ENCODE results near the gene IGSF9. TPM values are rescaled to one million over a fixed set of nuclear protein-coding genes. Genes with fewer than 3 reads are reported as not detected.

Gene IGSF9
- total RNA-seq, 2 donors from 2014 or later, result 0.12 TPM

DNA sequence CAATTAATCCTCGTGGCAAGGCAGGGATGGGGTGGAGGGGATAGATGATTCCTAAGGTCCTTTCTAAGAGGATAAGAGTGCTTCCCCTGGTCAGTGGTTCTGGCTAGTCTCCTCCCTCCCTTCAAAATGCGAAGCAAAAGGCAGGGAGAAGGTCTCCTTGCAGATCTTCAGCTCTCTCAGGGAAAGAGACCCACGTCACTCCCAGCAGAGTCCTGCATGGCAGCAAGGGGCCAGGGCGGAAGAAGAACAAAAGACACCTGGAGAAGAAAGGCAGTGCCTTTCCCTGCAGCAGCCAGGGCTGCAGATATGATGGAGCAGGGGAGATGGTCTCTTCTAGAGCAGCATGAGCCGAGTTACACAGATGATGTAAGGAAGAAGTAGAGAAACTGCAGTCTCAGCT lies 38.3 kb upstream of the IGSF9 start:
- H3K4me3 Mint-ChIP-seq, result no peak overlapping the region
- no peak for DNase-seq
- no peak for ATAC-seq (replicated peaks in 1 of 2)
- no peaks in the 10 kb centered on the region for H3K4me1 Mint-ChIP-seq (ENCODE audit: low read depth)
- H3K27me3 Mint-ChIP-seq (ENCODE audit: low read depth), result peaks cover 38% of the 10 kb centered on the region
- no peaks in the 10 kb centered on the region for H3K36me3 Mint-ChIP-seq (ENCODE audit: insufficient read depth in 2 of 2)
- H3K9me3 Mint-ChIP-seq, result no peaks in the 10 kb centered on the region
- no peak overlapping the region for H3K27ac Mint-ChIP-seq

DNA sequence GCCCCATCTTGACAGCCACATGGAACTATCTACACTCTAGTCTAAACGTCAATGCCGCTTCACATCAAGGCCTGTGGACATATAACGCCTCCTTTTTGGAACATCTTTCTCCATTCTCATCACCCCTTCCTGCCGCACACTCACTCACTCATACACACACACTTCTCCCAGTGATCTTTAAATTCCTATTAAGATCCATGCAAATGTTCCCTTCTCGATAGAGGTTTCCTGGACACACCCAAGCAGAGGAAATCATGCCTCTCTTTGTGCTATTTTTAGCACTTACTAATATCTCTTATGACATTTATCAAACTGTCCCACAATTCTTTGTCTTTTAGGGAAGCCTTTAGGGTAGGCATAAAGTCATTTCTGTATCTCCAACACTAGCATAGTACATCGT lies 36.9 kb upstream of the IGSF9 start:
- no peaks in the 10 kb centered on the region for H3K9me3 Mint-ChIP-seq
- peaks cover 42% of the 10 kb centered on the region for H3K27me3 Mint-ChIP-seq (ENCODE audit: low read depth)
- H3K27ac Mint-ChIP-seq, result no peak overlapping the region
- ATAC-seq (replicated peaks in 1 of 2), result no peak
- no peak overlapping the region for H3K4me3 Mint-ChIP-seq
- no peaks in the 10 kb centered on the region for H3K4me1 Mint-ChIP-seq (ENCODE audit: low read depth)
- no peaks in the 10 kb centered on the region for H3K36me3 Mint-ChIP-seq (ENCODE audit: insufficient read depth in 2 of 2)
- no peak for DNase-seq

DNA sequence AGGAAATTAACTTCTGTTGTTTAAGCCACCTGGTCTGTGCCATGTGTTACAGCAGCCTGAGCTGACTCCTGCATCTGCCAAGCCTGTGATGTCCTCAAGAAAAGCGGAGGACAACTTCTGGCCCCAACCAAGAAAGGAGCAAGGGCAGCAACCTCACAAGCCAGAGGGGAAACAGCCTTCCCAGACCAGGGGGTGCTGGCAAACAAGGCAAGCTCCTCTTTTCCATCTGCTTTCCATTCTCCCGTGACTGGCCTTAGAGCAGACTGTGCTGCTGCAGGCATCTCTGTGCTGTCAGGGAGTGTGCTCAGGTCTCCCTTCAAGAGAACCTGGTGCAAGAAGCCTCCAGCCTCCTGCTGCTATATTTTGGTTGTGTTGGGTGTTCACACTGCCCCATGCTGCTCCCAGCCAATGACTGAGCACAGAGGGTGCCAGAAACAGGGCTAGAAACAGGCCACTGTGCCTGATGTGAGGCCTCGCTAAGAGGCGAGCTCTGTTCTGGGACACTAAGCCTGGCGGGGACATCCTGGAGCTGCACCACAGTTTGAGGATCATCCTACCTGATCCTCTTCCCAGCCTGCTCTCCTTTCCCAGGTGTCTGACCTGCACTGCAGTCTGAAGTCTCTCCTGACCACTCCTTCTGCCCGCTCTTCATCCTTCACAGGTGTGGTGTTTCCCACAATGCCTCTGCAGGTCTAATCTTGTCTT lies 36.1 kb upstream of the IGSF9 start:
- Mint-ChIP-seq H3K27ac (no peak overlapping the region), H3K9me3 (no peaks in the 10 kb centered on the region), H3K36me3 (ENCODE audit: insufficient read depth in 2 of 2) (no peaks in the 10 kb centered on the region), H3K27me3 (ENCODE audit: low read depth) (peaks cover 50% of the 10 kb centered on the region), H3K4me1 (ENCODE audit: low read depth) (no peaks in the 10 kb centered on the region), H3K4me3 (no peak overlapping the region)
- DNase-seq, result no peak
- ATAC-seq (replicated peaks in 1 of 2), result no peak

DNA sequence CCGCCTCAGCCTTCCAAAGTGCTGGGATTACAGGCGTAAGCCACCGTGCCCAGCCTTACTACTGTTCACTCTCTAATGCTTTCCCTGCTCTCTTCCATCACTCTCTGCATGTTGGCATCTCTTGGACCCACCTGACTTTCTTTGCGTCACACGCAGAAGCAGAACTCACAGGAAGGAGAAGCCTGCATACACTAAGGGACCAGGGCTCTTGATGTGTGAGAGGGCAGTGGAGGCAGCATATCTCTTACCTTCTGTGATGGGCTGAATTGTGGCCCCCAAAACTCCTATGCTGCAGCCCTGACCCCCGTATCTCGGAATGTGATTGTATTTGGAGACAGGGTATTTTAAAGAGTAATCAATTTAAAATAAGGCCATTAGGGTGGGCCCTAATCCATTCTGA lies 35.4 kb upstream of the IGSF9 start:
- Mint-ChIP-seq H3K27ac (no peak overlapping the region), H3K4me1 (ENCODE audit: low read depth) (no peaks in the 10 kb centered on the region), H3K4me3 (no peak overlapping the region), H3K9me3 (no peaks in the 10 kb centered on the region), H3K27me3 (ENCODE audit: low read depth) (peaks cover 51% of the 10 kb centered on the region), H3K36me3 (ENCODE audit: insufficient read depth in 2 of 2) (no peaks in the 10 kb centered on the region)
- ATAC-seq (replicated peaks in 1 of 2) (no peak), DNase-seq (no peak)

DNA sequence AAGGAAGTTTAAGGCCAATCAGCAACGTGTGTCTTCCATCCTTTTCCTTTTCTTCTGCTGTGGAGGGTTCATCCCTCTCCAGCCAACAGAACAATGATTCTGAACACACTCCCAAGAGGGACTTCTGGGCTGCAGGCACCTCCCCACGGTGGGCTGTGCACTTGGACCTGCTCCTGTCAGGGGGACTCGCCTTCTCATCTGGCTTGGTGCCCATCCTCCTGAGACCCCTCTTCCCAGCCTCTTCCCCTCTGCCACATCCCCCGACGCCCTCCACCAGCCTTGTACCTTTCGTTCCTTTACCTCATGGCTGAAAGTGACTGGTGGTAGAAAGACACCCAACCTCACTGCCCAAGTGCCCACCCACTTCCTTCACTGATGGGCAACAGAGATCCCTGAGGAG lies 34.7 kb upstream of the IGSF9 start:
- H3K9me3 Mint-ChIP-seq, result no peaks in the 10 kb centered on the region
- DNase-seq (no peak), ATAC-seq (replicated peaks in 1 of 2) (no peak)
- no peaks in the 10 kb centered on the region for H3K36me3 Mint-ChIP-seq (ENCODE audit: insufficient read depth in 2 of 2)
- no peak overlapping the region for H3K4me3 Mint-ChIP-seq
- H3K27ac Mint-ChIP-seq, result no peak overlapping the region
- no peaks in the 10 kb centered on the region for H3K4me1 Mint-ChIP-seq (ENCODE audit: low read depth)
- H3K27me3 Mint-ChIP-seq (ENCODE audit: low read depth), result peaks cover 48% of the 10 kb centered on the region

DNA sequence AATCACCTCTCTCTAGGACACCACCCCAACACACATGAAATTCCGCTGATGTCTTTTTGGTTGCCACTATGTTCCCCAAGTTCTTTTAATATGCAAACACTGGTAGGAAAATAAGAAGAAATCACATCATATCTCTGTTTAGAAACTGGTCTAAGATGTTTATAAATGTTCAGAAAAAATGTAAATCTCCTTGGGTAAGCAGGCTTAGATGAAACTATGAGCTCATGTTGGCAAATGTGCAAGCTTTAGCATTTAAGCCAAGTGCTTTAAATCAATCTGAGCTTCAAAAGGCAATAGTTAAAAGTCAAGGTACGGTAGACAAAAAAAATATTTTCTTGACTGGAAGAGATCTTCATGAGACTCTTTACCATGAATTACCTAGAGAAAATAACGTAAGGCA lies 33.8 kb upstream of the IGSF9 start:
- ATAC-seq (replicated peaks in 1 of 2) (no peak), DNase-seq (no peak)
- Mint-ChIP-seq H3K4me3 (no peak overlapping the region), H3K27me3 (ENCODE audit: low read depth) (peaks cover 45% of the 10 kb centered on the region), H3K27ac (no peak overlapping the region), H3K36me3 (ENCODE audit: insufficient read depth in 2 of 2) (no peaks in the 10 kb centered on the region), H3K4me1 (ENCODE audit: low read depth) (no peaks in the 10 kb centered on the region), H3K9me3 (no peaks in the 10 kb centered on the region)

DNA sequence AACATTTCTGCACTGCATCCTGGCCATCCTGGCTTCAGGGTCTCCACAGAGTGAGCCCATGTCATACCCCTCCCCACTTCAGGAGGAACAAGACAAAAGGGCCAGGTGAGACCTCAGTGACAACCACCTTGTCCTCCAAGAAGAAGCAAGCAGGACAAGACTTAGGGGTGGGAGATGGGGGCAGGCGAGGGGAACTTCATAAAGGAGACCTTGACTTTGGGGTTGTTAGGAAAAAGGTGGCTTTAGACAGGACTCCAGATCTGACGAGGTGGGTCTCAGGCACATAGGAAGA lies 32.6 kb upstream of the IGSF9 start:
- H3K36me3 Mint-ChIP-seq (ENCODE audit: insufficient read depth in 2 of 2), result no peaks in the 10 kb centered on the region
- peaks cover 36% of the 10 kb centered on the region for H3K27me3 Mint-ChIP-seq (ENCODE audit: low read depth)
- no peaks in the 10 kb centered on the region for H3K4me1 Mint-ChIP-seq (ENCODE audit: low read depth)
- no peaks in the 10 kb centered on the region for H3K9me3 Mint-ChIP-seq
- ATAC-seq (replicated peaks in 1 of 2) (no peak), DNase-seq (no peak)
- H3K27ac Mint-ChIP-seq, result no peak overlapping the region
- no peak overlapping the region for H3K4me3 Mint-ChIP-seq

DNA sequence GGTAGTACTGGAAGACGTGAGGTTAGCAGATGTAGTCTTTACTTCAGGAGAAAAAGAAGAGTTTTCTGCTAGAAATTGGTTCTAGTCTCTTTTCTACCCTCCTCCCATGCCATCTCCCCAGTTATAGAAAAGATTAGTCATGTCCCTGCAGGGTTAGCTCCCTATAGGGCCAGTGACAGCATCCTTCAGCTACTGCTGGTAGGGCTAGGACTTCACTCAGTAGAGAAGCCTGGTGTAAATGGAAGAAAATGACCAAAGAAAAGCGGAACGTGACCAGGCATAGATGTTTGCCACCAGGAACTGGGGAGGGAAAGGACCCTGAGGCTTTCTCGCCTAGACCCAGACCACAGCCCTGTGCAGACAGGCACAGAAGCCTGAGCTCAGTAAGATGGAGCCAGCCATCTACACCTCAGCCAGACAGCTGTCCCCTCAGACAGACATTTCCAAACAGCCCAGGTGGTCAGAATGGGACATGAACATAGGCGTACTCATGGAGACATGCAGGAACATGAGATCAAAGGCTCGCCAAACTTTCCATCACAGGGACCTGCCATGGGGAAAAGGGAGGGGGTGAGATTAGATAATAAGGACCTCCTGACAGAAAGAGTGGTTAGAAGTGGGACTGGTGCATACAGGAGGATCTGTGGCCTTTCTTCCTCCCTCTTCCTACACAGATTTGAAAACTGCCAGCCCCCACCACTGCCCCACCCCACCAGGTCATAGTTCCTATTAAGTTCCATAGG lies 32.1 kb upstream of the IGSF9 start:
- no peaks in the 10 kb centered on the region for H3K9me3 Mint-ChIP-seq
- H3K4me1 Mint-ChIP-seq (ENCODE audit: low read depth), result no peaks in the 10 kb centered on the region
- H3K27me3 Mint-ChIP-seq (ENCODE audit: low read depth), result peaks cover 36% of the 10 kb centered on the region
- no peak overlapping the region for H3K4me3 Mint-ChIP-seq
- ATAC-seq (replicated peaks in 1 of 2) (no peak), DNase-seq (no peak)
- H3K27ac Mint-ChIP-seq, result no peak overlapping the region
- no peaks in the 10 kb centered on the region for H3K36me3 Mint-ChIP-seq (ENCODE audit: insufficient read depth in 2 of 2)

DNA sequence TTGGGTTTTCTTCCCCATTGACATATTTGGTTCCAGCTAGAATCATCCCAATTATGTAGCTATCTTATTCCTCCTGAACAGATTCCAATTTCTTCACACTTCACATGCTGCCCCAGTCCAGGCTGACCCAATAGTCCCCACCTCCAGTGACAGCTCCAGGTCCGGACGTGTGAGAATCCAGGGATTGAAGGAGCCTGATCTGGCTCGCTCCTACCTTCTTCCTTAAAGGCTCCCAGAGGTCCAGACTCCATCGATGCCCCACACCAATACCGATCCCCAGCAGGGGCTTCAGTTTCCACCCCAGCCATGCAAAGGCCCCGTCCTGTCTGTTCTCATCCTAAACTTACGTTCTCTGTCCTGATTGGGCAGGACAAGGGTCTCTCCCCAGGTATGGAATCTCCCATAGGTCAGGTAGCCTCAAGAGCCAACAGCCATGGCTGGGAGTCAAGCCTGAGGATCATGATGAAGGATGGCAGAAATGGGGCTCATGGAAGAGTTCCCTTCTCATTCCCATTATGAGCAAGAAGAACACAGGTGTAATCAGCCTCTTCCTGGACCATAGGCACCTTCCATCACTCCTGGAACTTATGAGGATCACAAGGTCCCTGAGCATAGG lies 29.0 kb upstream of the IGSF9 start:
- Mint-ChIP-seq H3K9me3 (no peaks in the 10 kb centered on the region), H3K27me3 (ENCODE audit: low read depth) (peaks cover 20% of the 10 kb centered on the region), H3K4me1 (ENCODE audit: low read depth) (no peaks in the 10 kb centered on the region), H3K36me3 (ENCODE audit: insufficient read depth in 2 of 2) (no peaks in the 10 kb centered on the region), H3K4me3 (no peak overlapping the region), H3K27ac (no peak overlapping the region)
- DNase-seq (no peak), ATAC-seq (replicated peaks in 1 of 2) (no peak)

DNA sequence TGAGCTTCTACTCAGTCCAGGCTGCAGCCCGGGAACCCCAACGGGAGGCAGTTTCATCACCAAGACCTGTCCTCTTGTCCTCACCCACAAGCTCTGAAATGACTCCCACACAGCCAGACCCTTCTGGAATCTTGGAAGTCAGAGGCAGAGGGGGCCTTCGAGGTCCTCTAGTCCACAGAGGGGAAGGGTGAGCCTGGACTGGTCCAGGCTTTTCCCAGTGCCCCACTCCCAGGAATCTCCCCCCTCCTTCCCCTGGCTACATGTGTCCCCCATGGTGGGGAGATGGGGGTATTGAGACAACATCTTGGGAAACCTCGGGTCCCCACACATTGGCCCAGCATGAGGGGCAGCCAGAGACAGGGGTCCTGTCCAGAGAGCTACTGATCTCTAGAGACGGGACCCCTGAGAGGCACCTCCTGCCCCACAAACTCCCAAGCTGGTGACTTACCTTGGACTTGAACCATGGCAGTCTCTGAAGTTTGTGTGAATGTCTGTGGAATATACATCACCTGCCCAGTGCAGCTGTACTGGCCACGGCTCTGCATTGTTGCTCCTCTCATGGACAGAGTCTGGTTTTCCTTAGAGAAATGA lies 28.0 kb upstream of the IGSF9 start:
- H3K9me3 Mint-ChIP-seq, result no peaks in the 10 kb centered on the region
- no peak for ATAC-seq (replicated peaks in 1 of 2)
- no peaks in the 10 kb centered on the region for H3K4me1 Mint-ChIP-seq (ENCODE audit: low read depth)
- peaks cover 20% of the 10 kb centered on the region for H3K27me3 Mint-ChIP-seq (ENCODE audit: low read depth)
- no peaks in the 10 kb centered on the region for H3K36me3 Mint-ChIP-seq (ENCODE audit: insufficient read depth in 2 of 2)
- no peak overlapping the region for H3K4me3 Mint-ChIP-seq
- H3K27ac Mint-ChIP-seq, result no peak overlapping the region
- DNase-seq, result no peak

DNA sequence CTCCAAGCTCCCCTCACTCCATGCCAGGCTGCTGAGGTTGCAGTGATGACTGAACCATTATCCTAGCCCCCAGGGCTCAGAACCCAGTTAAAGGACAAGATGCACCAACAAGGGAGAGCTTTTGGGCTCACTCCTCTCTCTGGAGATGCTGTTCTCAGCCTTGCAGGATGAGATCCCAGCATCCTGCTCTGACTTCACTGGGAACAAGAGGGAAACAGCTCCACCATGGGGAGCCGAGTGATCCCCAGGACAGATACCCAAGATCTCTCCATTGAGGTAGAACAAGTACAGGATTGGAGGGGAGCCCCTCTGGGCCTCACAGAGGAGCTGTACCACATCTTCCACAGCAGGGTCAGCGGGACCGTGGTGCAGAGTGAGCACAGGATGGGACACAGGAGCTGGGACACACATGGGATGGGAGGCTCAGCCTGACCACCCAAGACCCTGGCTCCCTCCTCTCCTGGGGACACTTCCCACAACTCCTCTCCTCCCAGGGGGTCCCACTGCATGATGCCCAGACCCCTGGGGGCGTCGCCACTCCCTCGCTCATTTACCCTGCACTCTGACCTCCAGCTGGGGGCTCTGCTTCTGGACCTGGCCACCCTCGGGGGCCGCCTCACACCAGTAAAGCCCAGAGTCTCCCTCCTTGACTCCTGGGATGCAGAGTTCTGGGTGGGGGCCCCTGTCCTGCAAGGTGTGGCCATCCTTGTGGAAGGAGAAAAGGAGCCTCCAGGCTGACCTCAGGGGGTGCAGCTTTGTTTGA lies 27.2 kb upstream of the IGSF9 start:
- no peak for ATAC-seq (replicated peaks in 1 of 2)
- no peak overlapping the region for H3K27ac Mint-ChIP-seq
- peaks cover 25% of the 10 kb centered on the region for H3K27me3 Mint-ChIP-seq (ENCODE audit: low read depth)
- H3K36me3 Mint-ChIP-seq (ENCODE audit: insufficient read depth in 2 of 2), result no peaks in the 10 kb centered on the region
- H3K9me3 Mint-ChIP-seq, result no peaks in the 10 kb centered on the region
- no peak for DNase-seq
- H3K4me1 Mint-ChIP-seq (ENCODE audit: low read depth), result no peaks in the 10 kb centered on the region
- no peak overlapping the region for H3K4me3 Mint-ChIP-seq

DNA sequence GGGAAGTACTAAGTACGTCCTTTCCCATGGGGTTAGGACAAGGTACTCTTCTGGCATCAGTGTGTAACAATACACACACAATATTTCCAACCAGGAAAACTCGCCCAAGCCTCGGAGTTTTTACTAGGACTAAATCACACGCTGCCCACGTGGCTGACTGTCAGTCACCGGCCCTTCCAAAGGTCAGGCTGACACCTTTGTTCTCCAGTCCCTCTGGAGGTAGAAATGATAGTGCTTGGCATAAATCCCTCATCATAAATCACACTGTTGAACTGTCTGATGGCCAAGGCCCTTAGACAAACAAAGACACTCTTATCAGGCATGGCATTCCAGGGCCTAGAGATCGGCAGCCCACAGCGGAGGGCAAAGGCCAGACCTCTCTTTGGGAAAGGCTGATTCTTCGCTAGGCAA lies 25.5 kb upstream of the IGSF9 start:
- H3K36me3 Mint-ChIP-seq (ENCODE audit: insufficient read depth in 2 of 2), result no peaks in the 10 kb centered on the region
- no peak overlapping the region for H3K27ac Mint-ChIP-seq
- H3K4me3 Mint-ChIP-seq, result no peak overlapping the region
- H3K4me1 Mint-ChIP-seq (ENCODE audit: low read depth), result no peaks in the 10 kb centered on the region
- H3K27me3 Mint-ChIP-seq (ENCODE audit: low read depth), result peaks cover 16% of the 10 kb centered on the region
- ATAC-seq (replicated peaks in 1 of 2) (no peak), DNase-seq (no peak)
- H3K9me3 Mint-ChIP-seq, result no peaks in the 10 kb centered on the region

DNA sequence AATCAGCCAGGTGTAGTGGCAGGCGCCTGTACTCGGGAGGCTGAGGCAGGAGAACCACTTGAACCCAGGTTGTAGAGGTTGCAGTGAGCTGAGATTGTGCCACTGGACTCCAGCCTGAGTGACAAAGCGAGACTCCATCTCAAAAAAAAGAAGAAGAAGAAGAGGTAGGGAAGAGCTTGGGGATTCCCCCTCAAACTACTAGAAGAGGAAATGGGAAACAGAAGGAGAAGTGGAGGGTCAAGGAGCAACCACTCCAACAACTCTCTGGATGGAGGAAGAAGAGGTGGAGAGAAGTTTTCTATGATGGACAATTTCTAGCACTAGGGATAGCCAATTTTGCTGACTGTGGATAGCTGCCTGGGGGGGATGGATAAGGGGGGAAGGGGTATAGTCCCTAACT lies 23.5 kb upstream of the IGSF9 start:
- Mint-ChIP-seq H3K27ac (no peak overlapping the region), H3K4me1 (ENCODE audit: low read depth) (no peaks in the 10 kb centered on the region), H3K4me3 (no peak overlapping the region), H3K27me3 (ENCODE audit: low read depth) (peaks cover 26% of the 10 kb centered on the region), H3K36me3 (ENCODE audit: insufficient read depth in 2 of 2) (no peaks in the 10 kb centered on the region), H3K9me3 (no peaks in the 10 kb centered on the region)
- DNase-seq (no peak), ATAC-seq (replicated peaks in 1 of 2) (no peak)

All from activated T-cell treated with anti-CD3 and anti-CD28 coated beads, Interleukin-2, amount 50 U/mL, for 72 hours (primary cell).